ENCODE data around the gene ZNF254. TPM values are rescaled to one million over a fixed set of nuclear protein-coding genes. Genes with fewer than 3 reads are reported as not detected.

Gene ZNF254
- total and polyA plus RNA-seq, 10 of the 15 experiments (the other 5 are each of a cell fraction or from before 2014, with no cell fraction given), result 1.5 to 15.7 (median 8.5) TPM

DNA sequence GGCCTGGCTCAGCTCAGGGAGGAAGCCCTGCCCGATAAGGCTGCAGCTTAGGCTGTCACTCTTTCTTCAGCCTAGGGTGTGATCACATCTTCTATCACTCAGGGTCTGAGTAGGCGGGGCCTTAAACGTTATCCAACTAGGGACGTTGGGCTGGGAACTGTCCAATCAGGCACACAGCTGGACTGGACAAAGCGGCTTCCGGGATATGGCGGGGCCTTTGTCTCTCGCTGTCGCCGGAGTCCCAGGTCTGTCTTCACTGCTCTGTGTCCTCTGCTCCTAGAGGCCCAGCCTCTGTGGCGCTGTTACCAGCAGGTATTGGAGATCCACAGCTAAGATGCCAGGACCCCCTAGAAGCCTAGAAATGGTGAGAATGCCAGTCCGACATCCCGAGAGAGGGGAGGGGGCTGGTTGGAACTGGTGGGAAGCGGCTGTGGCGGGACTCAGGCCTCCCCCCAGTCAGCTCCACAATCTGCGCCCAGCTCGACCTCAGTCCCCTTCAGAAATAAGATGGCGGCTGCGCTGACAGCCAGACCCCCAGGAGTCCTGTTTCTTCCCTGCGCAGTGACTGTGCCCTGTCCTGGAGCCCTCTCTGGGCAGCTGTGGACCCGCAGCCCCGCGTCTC is at the start of gene ZNF254 (continued):
- TF ChIP-seq RB1 (IDR thresholded peaks at IDR 0.05; ENCODE audit: borderline replicate concordance), result 0 out of 2 replicates have a peak, but pooled peaks have one; percentile 51
- peak; percentile 35; the same call in 1 of the 2 replicates for TF ChIP-seq CREM (IDR thresholded peaks at IDR 0.05; ENCODE audit: low read depth)
- TF ChIP-seq CREB1 (IDR thresholded peaks at IDR 0.05; ENCODE audit: low read depth), result peak; percentile 55; the same call in 1 of the 2 replicates
- peak; percentile 84 for TF ChIP-seq TAF1 (IDR thresholded peaks at IDR 0.05; ENCODE audit: borderline replicate concordance, low read depth, low read length)
- 0 out of 2 replicates have a peak, but pooled peaks have one; percentile 35 for TF ChIP-seq SIN3A (IDR thresholded peaks at IDR 0.05; ENCODE audit: low read depth, low read length)
- TF ChIP-seq PAX5 (IDR thresholded peaks at IDR 0.05; ENCODE audit: borderline replicate concordance, low read depth, low read length), result peak; percentile 27; the same call in 1 of the 2 replicates
- no peak for TF ChIP-seq STAT3 (IDR thresholded peaks at IDR 0.05; ENCODE audit: low read depth, low read length)
- TF ChIP-seq, protein P1, sequence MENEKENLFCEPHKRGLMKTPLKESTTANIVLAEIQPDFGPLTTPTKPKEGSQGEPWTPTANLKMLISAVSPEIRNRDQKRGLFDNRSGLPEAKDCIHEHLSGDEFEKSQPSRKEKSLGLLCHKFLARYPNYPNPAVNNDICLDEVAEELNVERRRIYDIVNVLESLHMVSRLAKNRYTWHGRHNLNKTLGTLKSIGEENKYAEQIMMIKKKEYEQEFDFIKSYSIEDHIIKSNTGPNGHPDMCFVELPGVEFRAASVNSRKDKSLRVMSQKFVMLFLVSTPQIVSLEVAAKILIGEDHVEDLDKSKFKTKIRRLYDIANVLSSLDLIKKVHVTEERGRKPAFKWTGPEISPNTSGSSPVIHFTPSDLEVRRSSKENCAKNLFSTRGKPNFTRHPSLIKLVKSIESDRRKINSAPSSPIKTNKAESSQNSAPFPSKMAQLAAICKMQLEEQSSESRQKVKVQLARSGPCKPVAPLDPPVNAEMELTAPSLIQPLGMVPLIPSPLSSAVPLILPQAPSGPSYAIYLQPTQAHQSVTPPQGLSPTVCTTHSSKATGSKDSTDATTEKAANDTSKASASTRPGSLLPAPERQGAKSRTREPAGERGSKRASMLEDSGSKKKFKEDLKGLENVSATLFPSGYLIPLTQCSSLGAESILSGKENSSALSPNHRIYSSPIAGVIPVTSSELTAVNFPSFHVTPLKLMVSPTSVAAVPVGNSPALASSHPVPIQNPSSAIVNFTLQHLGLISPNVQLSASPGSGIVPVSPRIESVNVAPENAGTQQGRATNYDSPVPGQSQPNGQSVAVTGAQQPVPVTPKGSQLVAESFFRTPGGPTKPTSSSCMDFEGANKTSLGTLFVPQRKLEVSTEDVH (IDR thresholded peaks at IDR 0.05; ENCODE audit: low read depth, partially characterized antibody), result no peak
- peak; percentile 93; the same call in 1 of the 2 replicates for TF ChIP-seq PML (IDR thresholded peaks at IDR 0.05; ENCODE audit: low read length)
- TF ChIP-seq, protein P2, sequence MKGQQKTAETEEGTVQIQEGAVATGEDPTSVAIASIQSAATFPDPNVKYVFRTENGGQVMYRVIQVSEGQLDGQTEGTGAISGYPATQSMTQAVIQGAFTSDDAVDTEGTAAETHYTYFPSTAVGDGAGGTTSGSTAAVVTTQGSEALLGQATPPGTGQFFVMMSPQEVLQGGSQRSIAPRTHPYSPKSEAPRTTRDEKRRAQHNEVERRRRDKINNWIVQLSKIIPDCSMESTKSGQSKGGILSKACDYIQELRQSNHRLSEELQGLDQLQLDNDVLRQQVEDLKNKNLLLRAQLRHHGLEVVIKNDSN (IDR thresholded peaks at IDR 0.05; ENCODE audit: borderline replicate concordance, extremely low read length, insufficient read depth, low read depth, low read length), result no peak
- peak; percentile 85 for TF ChIP-seq NFYB (IDR thresholded peaks at IDR 0.05; ENCODE audit: insufficient read depth, low read depth, low read length)
- TF ChIP-seq RAD51 (IDR thresholded peaks at IDR 0.05), result no peak
- TF ChIP-seq BACH1 (IDR thresholded peaks at IDR 0.05; ENCODE audit: borderline replicate concordance), result peak; percentile 41; the same call in 1 of the 2 replicates
- no peak for TF ChIP-seq CBX3 (IDR thresholded peaks at IDR 0.05; ENCODE audit: borderline replicate concordance, low read depth)
- no peak for TF ChIP-seq SREBF2 (IDR thresholded peaks at IDR 0.05; ENCODE audit: low read length)
- TF ChIP-seq HDGF (IDR thresholded peaks at IDR 0.05), result 0 out of 2 replicates have a peak, but pooled peaks have one; percentile 29
- no peak for TF ChIP-seq MTA2 (IDR thresholded peaks at IDR 0.05; ENCODE audit: low read depth)
- TF ChIP-seq MTA3 (IDR thresholded peaks at IDR 0.05; ENCODE audit: borderline replicate concordance, low read length), result 0 out of 2 replicates have a peak, but pooled peaks have one; percentile 52
- peak; percentile 38; the same call in 1 of the 2 replicates for TF ChIP-seq LARP7 (IDR thresholded peaks at IDR 0.05)
- TF ChIP-seq, protein P3, sequence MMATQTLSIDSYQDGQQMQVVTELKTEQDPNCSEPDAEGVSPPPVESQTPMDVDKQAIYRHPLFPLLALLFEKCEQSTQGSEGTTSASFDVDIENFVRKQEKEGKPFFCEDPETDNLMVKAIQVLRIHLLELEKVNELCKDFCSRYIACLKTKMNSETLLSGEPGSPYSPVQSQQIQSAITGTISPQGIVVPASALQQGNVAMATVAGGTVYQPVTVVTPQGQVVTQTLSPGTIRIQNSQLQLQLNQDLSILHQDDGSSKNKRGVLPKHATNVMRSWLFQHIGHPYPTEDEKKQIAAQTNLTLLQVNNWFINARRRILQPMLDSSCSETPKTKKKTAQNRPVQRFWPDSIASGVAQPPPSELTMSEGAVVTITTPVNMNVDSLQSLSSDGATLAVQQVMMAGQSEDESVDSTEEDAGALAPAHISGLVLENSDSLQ (IDR thresholded peaks at IDR 0.05), result peak; percentile 97
- TF ChIP-seq SMAD5 (IDR thresholded peaks at IDR 0.05; ENCODE audit: low read depth), result peak; percentile 93
- 0 out of 2 replicates have a peak, but pooled peaks have one; percentile 22 for TF ChIP-seq CHD2 (IDR thresholded peaks at IDR 0.05; ENCODE audit: borderline replicate concordance, low read depth, low read length)
- TF ChIP-seq CTCF (IDR thresholded peaks at IDR 0.05 in 2 of 3, conservative IDR thresholded peaks at IDR 0.05 in 1 of 3; ENCODE audit: control insufficient read depth in 2 of 3, extremely low read depth in 1 of 3, insufficient read depth in 1 of 3, low read depth in 3 of 3, low read length in 3 of 3), result 0 out of 6 replicates have a peak, but pooled peaks of 1 of the 3 experiments have one; percentile 5
- TF ChIP-seq RUNX3 (IDR thresholded peaks at IDR 0.05; ENCODE audit: low read length), result 0 out of 2 replicates have a peak, but pooled peaks have one; percentile 10
- peak; percentile 35; the same call in 1 of the 2 replicates for TF ChIP-seq IKZF1 (conservative IDR thresholded peaks at IDR 0.05)
